ENCODE measurements around the gene DPP4.
"Not testable (repeated sequence)": the region's sequence is repeated elsewhere in the genome, so short reads cannot be mapped to it uniquely, and the experiment has no call there.

Gene DPP4

GRCh38 chr2:162057426-162057825, 16.6 kb downstream of the DPP4 start:
- DNase-seq (ENCODE audit: low read depth in 2 of 2): no peak

GRCh38 chr2:162056796-162057399, 17.1 kb downstream of the DPP4 start:
- DNase-seq (ENCODE audit: low read depth in 2 of 2): no peak

- no peak for DNase-seq (ENCODE audit: low read depth in 2 of 2)
Measured at GRCh38 chr2:162053808-162054155, 20.2 kb downstream of the DPP4 start.

- no peak for DNase-seq (ENCODE audit: low read depth in 2 of 2)
Measured at GRCh38 chr2:162053066-162053807, 20.8 kb downstream of the DPP4 start.

- DNase-seq (ENCODE audit: low read depth in 2 of 2): no peak
Measured at GRCh38 chr2:162050513-162050961, 23.5 kb downstream of the DPP4 start.

- DNase-seq (ENCODE audit: low read depth in 2 of 2): not testable (repeated sequence)
Measured at GRCh38 chr2:162049089-162049488, 24.9 kb downstream of the DPP4 start.

- no peak for DNase-seq (ENCODE audit: low read depth in 2 of 2)
Measured at GRCh38 chr2:162044586-162044985, 29.4 kb downstream of the DPP4 start.

- DNase-seq (ENCODE audit: low read depth in 2 of 2): no peak
Measured at GRCh38 chr2:162043132-162043531, 30.9 kb downstream of the DPP4 start.

GRCh38 chr2:162041485-162041884, 32.5 kb downstream of the DPP4 start:
- no peak for DNase-seq (ENCODE audit: low read depth in 2 of 2)

- no peak for DNase-seq (ENCODE audit: low read depth in 2 of 2)
Measured at GRCh38 chr2:162038725-162039124, 35.3 kb downstream of the DPP4 start.

GRCh38 chr2:162037886-162038285, 36.1 kb downstream of the DPP4 start:
- DNase-seq (ENCODE audit: low read depth in 2 of 2): no peak

GRCh38 chr2:162037028-162037795, 36.8 kb downstream of the DPP4 start:
- DNase-seq (ENCODE audit: low read depth in 2 of 2): no peak

GRCh38 chr2:162035981-162036380, 38.0 kb downstream of the DPP4 start:
- no peak for DNase-seq (ENCODE audit: low read depth in 2 of 2)

GRCh38 chr2:162030363-162031190, 43.4 kb downstream of the DPP4 start:
- DNase-seq (ENCODE audit: low read depth in 2 of 2): no peak

GRCh38 chr2:162029287-162029901, 44.6 kb downstream of the DPP4 start:
- no peak for DNase-seq (ENCODE audit: low read depth in 2 of 2)

GRCh38 chr2:162028511-162028910, 45.5 kb downstream of the DPP4 start:
- DNase-seq (ENCODE audit: low read depth in 2 of 2): no peak

GRCh38 chr2:162025121-162025911, 48.7 kb downstream of the DPP4 start:
- DNase-seq (ENCODE audit: low read depth in 2 of 2): no peak

GRCh38 chr2:162022290-162022945, 51.6 kb downstream of the DPP4 start:
- no peak for DNase-seq (ENCODE audit: low read depth in 2 of 2)

- DNase-seq (ENCODE audit: low read depth in 2 of 2): no peak
Measured at GRCh38 chr2:162021516-162022058, 52.4 kb downstream of the DPP4 start.

GRCh38 chr2:162018530-162018929, 55.5 kb downstream of the DPP4 start:
- no peak for DNase-seq (ENCODE audit: low read depth in 2 of 2)
